Measurements from ENCODE around the gene ARHGAP5.

The ARHGAP5 gene

DNA sequence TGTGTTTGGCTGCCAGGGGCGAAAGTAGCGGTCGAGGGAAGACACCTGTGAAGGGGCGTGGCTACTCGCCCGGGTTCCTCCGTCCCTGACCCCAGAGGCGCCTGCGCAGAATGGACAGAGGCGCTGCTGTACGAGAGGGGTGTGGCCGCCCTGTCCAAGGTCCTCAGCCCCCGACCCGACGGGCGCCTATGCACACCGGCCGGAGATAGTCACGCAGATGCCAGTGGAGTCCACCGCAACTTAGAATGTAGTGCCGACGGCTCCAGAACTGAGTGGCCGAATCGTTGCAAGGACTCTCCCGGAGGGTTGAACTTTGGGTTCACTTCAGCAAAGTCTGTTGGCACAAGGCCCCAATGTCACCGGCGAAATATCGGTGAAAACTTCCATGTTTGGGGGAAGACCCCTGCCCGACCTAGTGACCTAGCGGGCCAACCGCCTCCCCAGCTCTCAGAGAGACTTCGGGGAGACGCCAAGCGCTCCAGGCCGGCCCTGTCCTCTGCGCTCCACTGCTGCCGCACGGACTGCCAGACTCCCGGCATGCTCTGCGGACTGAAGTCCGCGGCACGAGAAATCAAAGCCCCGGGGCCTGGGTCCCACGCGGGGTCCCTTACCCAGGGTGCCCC, 124.2 kb downstream of the ARHGAP5 start:
- TF ChIP-seq, protein P1, sequence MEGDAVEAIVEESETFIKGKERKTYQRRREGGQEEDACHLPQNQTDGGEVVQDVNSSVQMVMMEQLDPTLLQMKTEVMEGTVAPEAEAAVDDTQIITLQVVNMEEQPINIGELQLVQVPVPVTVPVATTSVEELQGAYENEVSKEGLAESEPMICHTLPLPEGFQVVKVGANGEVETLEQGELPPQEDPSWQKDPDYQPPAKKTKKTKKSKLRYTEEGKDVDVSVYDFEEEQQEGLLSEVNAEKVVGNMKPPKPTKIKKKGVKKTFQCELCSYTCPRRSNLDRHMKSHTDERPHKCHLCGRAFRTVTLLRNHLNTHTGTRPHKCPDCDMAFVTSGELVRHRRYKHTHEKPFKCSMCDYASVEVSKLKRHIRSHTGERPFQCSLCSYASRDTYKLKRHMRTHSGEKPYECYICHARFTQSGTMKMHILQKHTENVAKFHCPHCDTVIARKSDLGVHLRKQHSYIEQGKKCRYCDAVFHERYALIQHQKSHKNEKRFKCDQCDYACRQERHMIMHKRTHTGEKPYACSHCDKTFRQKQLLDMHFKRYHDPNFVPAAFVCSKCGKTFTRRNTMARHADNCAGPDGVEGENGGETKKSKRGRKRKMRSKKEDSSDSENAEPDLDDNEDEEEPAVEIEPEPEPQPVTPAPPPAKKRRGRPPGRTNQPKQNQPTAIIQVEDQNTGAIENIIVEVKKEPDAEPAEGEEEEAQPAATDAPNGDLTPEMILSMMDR (IDR thresholded peaks at IDR 0.05; ENCODE audit: low read depth, low read length), result no peak
- no peak for DNase-seq (ENCODE audit: extremely low read depth, low read depth)

DNA sequence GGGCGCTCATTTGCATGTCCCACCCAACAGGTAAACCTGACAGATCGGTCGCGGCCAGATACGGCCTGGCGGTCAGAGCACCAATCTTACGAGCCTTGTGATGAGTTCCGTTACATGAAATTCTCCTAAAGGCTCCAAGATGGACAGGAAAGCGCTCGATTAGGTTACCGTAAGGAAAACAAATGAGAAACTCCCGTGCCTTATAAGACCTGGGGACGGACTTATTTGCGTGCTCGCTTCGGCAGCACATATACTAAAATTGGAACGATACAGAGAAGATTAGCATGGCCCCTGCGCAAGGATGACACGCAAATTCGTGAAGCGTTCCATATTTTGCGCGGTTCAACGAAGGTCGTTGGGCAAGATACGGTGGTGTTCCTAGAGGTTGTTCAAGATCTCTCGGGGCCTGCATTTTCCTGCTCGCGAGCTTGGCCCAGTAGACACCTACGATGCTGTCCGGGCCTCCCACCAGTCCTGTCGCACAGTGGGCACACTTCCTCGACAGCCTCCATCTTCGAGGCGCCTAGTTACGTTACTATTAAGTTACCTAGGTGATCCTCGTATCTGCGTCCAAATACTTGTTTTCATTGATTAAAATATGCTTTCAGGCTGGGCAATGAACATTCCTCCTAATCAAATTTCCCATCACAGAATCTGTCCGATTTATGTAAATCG, 124.8 kb downstream of the ARHGAP5 start, which contains the start of gene RNU6-7:
Gene RNU6-7 (plus strand): TSS at position 230 of the 675 bp plus-strand sequence.
- no peak for DNase-seq (ENCODE audit: extremely low read depth, low read depth)

DNA sequence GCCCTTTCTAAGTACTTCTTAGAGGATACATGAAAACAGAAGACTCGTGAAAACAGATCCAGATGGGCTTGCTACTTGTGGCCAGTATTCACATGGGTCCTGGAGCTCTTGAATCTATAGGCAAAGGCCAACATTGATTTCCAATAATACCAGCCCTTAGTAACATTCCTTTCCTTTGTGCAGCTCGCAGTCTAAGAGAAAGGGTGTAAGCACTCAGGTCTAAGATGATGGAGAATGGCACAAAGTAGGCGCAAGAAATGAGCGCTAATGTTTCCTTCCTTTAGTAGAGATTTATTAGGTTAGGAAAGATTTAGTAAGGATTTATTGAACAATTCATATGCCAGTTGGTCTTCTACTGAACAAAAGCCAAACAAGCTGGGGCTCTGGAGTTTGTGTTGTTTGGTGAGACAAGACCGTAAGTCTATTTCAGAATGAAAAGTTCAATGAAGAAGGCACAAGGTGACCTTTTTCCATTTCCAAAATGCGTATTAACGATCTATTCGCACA, 125.4 kb downstream of the ARHGAP5 start:
- TF ChIP-seq, protein P1 (IDR thresholded peaks at IDR 0.05; ENCODE audit: low read depth, low read length), result no peak
- DNase-seq (ENCODE audit: extremely low read depth, low read depth), result no peak

More for the DNA sequence above, 124.8 kb downstream of the ARHGAP5 start, which contains the start of gene RNU6-7:
- TF ChIP-seq, protein P1 (IDR thresholded peaks at IDR 0.05; ENCODE audit: low read depth, low read length), result no peak

DNA sequence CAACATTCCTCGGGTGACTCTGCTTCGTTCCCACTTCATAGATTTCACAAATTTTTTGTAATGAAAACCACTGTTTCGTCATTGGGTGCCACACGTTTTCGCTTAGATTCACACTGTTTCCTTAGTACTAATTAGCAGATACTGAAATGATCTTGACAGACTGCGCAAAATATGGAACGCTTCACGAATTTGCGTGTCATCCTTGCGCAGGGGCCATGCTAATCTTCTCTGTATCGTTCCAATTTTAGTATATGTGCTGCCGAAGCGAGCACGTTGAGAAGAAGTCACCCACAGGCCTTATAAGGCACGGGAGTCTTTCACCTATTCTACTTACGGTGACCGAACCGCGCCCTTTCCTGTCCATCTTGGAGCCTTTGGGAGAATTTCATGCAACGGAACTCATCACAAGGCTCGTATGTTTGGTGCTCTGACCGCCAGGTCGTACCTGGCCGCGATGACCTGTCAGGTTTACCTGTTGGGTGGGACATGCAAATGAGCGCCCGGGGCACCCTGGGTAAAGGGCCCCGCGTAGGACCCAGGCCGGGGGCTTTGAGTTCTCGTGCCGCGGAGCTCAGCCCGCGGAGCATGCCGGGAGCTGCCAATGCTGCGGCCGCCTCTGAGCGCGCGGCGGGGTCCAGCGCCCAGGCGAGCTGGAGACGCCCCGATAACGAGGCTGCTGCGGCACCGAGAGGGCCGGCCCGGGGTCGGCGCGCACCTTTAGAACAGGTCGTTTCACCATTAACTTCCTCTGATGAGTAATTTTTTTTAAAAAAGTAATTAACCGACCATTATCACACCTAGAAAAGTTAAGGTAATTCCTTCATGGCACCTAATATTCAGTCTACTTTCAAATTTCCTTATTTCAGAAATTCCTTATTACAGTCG, 126.1 kb downstream of the ARHGAP5 start, which contains the start of gene RNU6-8:
Gene RNU6-8 (minus strand): TSS at position 272 of the 885 bp plus-strand sequence.
- TF ChIP-seq, protein P1 (IDR thresholded peaks at IDR 0.05; ENCODE audit: low read depth, low read length), result no peak
- peak; percentile 10 for DNase-seq (ENCODE audit: extremely low read depth, low read depth)

DNA sequence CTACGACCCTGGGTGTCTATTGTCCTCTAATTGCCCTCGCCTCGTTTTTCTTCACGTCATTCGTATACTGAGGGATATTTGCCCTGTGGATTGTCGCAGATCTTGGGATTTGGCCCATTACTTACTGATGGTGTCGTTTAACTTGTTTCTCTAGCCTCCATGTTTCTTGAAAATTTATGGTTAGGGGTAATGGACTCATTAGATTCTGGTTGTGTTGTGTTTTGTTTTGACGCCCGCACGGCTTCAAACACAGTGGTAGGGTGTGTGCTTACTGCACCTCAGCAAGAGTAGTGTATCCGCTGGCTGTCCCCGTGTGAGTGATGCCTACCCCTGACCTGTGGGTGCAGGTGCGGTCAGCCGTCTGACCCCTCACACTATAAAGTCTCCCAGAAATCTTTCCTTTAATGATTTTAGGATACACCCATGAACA, 126.8 kb downstream of the ARHGAP5 start:
- TF ChIP-seq, protein P1 (IDR thresholded peaks at IDR 0.05; ENCODE audit: low read depth, low read length), result no peak
- DNase-seq (ENCODE audit: extremely low read depth, low read depth), result no peak

DNA sequence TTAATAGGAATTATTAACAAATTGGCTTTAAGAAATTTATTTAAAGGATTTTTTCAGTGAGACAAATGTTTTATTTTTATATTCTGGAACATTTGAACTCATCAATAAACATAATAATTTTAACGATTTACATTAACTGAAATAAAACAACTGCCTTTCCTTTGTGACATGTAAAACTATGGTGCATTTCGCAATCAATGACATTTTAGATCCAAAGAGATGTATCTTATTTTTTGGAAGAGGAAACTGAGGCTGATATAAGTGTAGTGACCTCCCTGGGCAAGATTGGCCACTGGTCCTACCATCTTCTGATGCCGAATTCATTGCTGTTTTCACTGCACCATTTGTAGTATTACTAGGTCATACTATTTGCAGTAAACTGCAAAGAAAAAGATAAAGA, 128.4 kb downstream of the ARHGAP5 start:
- no peak for DNase-seq (ENCODE audit: extremely low read depth, low read depth)
- TF ChIP-seq, protein P1 (IDR thresholded peaks at IDR 0.05; ENCODE audit: low read depth, low read length), result no peak

All from AG09319 (cell line).